Heart left ventricle (tissue), 16 donors: ENCODE data around the gene GRAMD1B. TPM values are rescaled to one million over a fixed set of nuclear protein-coding genes. Genes with fewer than 3 reads are reported as not detected.

Experiments
- ATAC-seq, 4 donors: fragments of 200-7000 bp; cut with Tn5 transposase; one replicate each; pipeline ENCODE4 v1.9.1; 2020 to 2022; ENCODE audit warnings: moderate library complexity in 4 of 4, mild to moderate bottlenecking in 3 of 4, moderate number of reproducible peaks in 1 of 4
- DNase-seq, 5 donors: peaks; one replicate each; pipeline ENCODE4 v3.0.0-alpha.2; 2020
- H3K27ac ChIP-seq, 12 donors: fragments of 200-600 bp; sonication (generic) in 4 of 12; one replicate each; pipeline versions ENCODE4 v1.5.0 to v1.8.0; 2016 to 2022; ENCODE audit warnings: mild to moderate bottlenecking in 2 of 12
- H3K27me3 ChIP-seq, 9 donors: fragments of 200-600 bp; sonication (generic) in 2 of 9; one replicate each; pipeline versions ENCODE4 v1.5.1 to v1.8.0; 2016 to 2022; ENCODE audit warnings: mild to moderate bottlenecking in 3 of 9
- H3K36me3 ChIP-seq, 9 donors: fragments of 200-600 bp; sonication (generic) in 2 of 9; one replicate each; pipeline versions ENCODE4 v1.5.0 to v1.8.0; 2018 to 2022; ENCODE audit warnings: mild to moderate bottlenecking in 2 of 9
- H3K4me1 ChIP-seq, 12 donors: fragments of 200-600 bp; sonication (generic) in 4 of 12; one replicate each; pipeline versions ENCODE4 v1.5.0 to v1.8.0; 2016 to 2022; ENCODE audit warnings: mild to moderate bottlenecking in 3 of 12
- H3K4me3 ChIP-seq, 12 donors: fragments of 200-600 bp; sonication (generic) in 4 of 12; one replicate each; pipeline versions ENCODE4 v1.5.0 to v1.8.0; 2017 to 2022; ENCODE audit warnings: mild to moderate bottlenecking in 9 of 12, moderate library complexity in 4 of 12
- H3K9me3 ChIP-seq, 12 donors: fragments of 200-600 bp; sonication (generic) in 4 of 12; one replicate each; pipeline versions ENCODE4 v1.5.0 to v1.8.0; 2016 to 2022; ENCODE audit warnings: mild to moderate bottlenecking in 1 of 12
- POLR2A ChIP-seq, 2 donors: fragments of 450-650 bp; IDR thresholded peaks; one replicate each; pipeline ENCODE4 v1.6.1; 2017; ENCODE audit warnings: antibody characterized with exemption in 2 of 2, mild to moderate bottlenecking in 2 of 2, moderate library complexity in 2 of 2
- WGBS, 4 donors: extraction: QIAGEN DNeasy Blood & Tissue Kit in 2 of 4; methylation state at CpG; one replicate each; pipeline versions ENCODE4 v1.1.5 to v1.1.7; 2013 to 2018; 5-methylcytosine and 5-hydroxymethylcytosine counted together
- intact Hi-C, 10 donors: fragments of 100-400 bp; cut with DNase I; formaldehyde crosslinking; loops; one replicate each; pipeline versions ENCODE4 v1.11.1 to v1.14.2; 2022
- polyA plus RNA-seq, 2 donors: library from polyadenylated mRNA; stranded (reverse); fragments of 200-250 nt; gene quantifications; one replicate each; pipeline ENCODE4 v1.2.3, GENCODE V29; 2013
- total RNA-seq, 9 donors: library from RNA; depleted of rRNA in 2 of 9; stranded (reverse); fragments of >200 nt in 2 of 9; fragmentation: NEBNext Ultra II Directional in 3 of 9; extraction: Animal tissue kit (Norgen Biotek cat#: 25700) in 3 of 9; gene quantifications; one replicate each; pipeline versions ENCODE4 v1.1.0 to v1.2.4, GENCODE V29; 2016 to 2023
- TF ChIP-seq, protein P1 (sequence below), 12 donors: fragments of 200-600 bp; sonication (generic) in 4 of 12; IDR thresholded peaks; one replicate each; pipeline versions ENCODE4 v1.5.0 to v1.8.0; 2018 to 2022; ENCODE audit warnings: antibody characterized with exemption in 12 of 12, mild to moderate bottlenecking in 5 of 12
- donor health status: ischemic (EF 13 %, LVEDD 7.1; RV severe dilation, severe dysfunction).
- donor health status: healthy with polysubstance abuse.
- donor health status: DM: no; HTN: yes; CAD: no.
- donor health status: DM: no; HTN: no; CAD: no.
- donor health status: ischemic (EF 25% LVEDD 6.9; RV normal size, moderate dysfunction).
- donor health status: ischemic (EF 25% LVEDD 5.7; RV mildly dilated, moderate dysfunction).
- donor health status: healthy.
- donor health status: DM: yes; HTN: yes; CAD: no.
- donor health status: ischemic (EF 35%, LVEDD 5.7; RV mildly dilated, moderate dysfunction).
- donor health status: nonischemic (EF 11% LVEDD 7.7; RV severe dilation, severe dysfunction).
- donor health status: DM: yes; HTN: yes; CAD: no.
- donor health status: PGD.
- donor health status: ischemic (EF 29% LVEDD 5.4; RV normal size, mild dysfunction).
- donor health status: nonischemic (EF 23%, LVEDD 6.1; RV moderate dilation, normal function).

GRAMD1B gene
- total and polyA plus RNA-seq, 11 donors, result 8.6 to 42.5 (median 23.0) TPM

DNA sequence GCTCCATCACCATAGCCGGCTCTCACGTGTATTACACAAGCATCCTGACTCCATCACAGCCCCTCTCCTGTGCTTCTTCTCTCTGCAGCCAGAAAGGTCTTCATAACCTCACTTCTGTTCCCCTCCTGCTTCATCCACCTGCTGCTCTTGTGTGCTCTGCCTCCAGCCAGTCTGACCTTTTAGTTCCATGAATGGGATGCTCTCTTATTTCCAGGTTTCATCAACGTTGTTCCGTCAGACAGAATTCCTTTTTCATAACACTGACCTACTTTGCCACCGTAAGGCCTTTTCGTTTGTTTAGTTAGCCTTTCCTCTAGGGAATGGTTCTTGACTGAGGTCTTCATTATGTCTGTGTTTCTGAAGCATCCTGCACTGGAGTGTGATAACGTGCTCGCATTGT, 18.8 kb downstream of the GRAMD1B start:
- Histone ChIP-seq H3K36me3 (no peaks in the 10 kb centered on the region), H3K27ac (no peak overlapping the region), H3K27me3 (no peaks in the 10 kb centered on the region), H3K4me1 (peaks cover 0 to 36% (median 18%) of the 10 kb centered on the region in 12 donors), H3K4me3 (no peak overlapping the region), H3K9me3 (no peaks in the 10 kb centered on the region)
- DNase-seq (no peak), ATAC-seq (no peak)
- no peak for TF ChIP-seq POLR2A (IDR thresholded peaks at IDR 0.05)
- TF ChIP-seq, protein P1, sequence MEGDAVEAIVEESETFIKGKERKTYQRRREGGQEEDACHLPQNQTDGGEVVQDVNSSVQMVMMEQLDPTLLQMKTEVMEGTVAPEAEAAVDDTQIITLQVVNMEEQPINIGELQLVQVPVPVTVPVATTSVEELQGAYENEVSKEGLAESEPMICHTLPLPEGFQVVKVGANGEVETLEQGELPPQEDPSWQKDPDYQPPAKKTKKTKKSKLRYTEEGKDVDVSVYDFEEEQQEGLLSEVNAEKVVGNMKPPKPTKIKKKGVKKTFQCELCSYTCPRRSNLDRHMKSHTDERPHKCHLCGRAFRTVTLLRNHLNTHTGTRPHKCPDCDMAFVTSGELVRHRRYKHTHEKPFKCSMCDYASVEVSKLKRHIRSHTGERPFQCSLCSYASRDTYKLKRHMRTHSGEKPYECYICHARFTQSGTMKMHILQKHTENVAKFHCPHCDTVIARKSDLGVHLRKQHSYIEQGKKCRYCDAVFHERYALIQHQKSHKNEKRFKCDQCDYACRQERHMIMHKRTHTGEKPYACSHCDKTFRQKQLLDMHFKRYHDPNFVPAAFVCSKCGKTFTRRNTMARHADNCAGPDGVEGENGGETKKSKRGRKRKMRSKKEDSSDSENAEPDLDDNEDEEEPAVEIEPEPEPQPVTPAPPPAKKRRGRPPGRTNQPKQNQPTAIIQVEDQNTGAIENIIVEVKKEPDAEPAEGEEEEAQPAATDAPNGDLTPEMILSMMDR (IDR thresholded peaks at IDR 0.05), result no peak
- 67 to 76% (median 71%) methylated on average over 8 of the region's 8 CpGs for WGBS, 4 donors
- intact Hi-C loops, result no loop called here

GRCh38 chr11:123449436-123449835, 19.4 kb downstream of the GRAMD1B start:
- no peak for DNase-seq
- intact Hi-C loops, result no loop called here
- Histone ChIP-seq H3K4me3 (no peak overlapping the region), H3K36me3 (no peaks in the 10 kb centered on the region), H3K9me3 (no peaks in the 10 kb centered on the region), H3K27me3 (no peaks in the 10 kb centered on the region), H3K27ac (peak overlapping the region in 1 of 12 donors; percentile 33), H3K4me1 (peaks cover 0 to 42% (median 22%) of the 10 kb centered on the region in 12 donors)
- no peak for ATAC-seq
- no peak for TF ChIP-seq POLR2A (IDR thresholded peaks at IDR 0.05)
- TF ChIP-seq, protein P1 (IDR thresholded peaks at IDR 0.05), result no peak

DNA sequence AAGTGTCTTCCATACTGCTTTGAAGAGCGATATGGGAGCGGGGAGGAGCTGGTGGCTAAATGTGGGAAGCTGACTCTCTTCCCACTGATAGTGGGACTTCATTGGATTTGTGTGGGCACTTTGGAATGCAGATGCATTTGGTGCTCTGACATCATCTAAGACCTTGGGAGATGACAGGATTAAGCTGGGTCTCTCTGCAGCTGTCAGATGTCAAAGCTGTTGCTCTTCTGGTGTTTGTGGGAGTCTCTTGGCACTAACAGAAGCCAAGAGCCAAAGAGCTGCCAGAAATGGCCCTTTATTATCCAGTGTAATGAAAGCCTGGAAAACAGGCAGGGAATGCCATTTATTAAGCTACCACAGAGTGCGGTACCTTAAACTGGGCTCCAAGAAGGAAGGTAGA, 20.6 kb downstream of the GRAMD1B start:
- DNase-seq (peak in 2 of 5 donors; percentile 23 to 34), ATAC-seq (peak; percentile 39 to 77 (median 74))
- WGBS, 4 donors, result 45 to 56% (median 48%) methylated on average over 3 of the region's 3 CpGs
- H3K9me3 ChIP-seq, result no peaks in the 10 kb centered on the region
- H3K27me3 ChIP-seq, result no peaks in the 10 kb centered on the region
- H3K27ac ChIP-seq, result peak overlapping the region in 9 of 12 donors; percentile 23 to 78 (median 66)
- TF ChIP-seq POLR2A (IDR thresholded peaks at IDR 0.05), result no peak
- TF ChIP-seq, protein P1 (IDR thresholded peaks at IDR 0.05), result no peak
- H3K36me3 ChIP-seq, result no peaks in the 10 kb centered on the region
- H3K4me1 ChIP-seq, result peaks cover 0 to 52% (median 23%) of the 10 kb centered on the region in 12 donors
- no peak overlapping the region for H3K4me3 ChIP-seq
- intact Hi-C loops, result no loop called here

- H3K27me3 ChIP-seq, result no peaks in the 10 kb centered on the region
- 44 to 56% (median 51%) methylated on average over 5 of the region's 5 CpGs for WGBS, 4 donors
- peaks cover 0 to 59% (median 23%) of the 10 kb centered on the region in 12 donors for H3K4me1 ChIP-seq
- no peak overlapping the region for H3K4me3 ChIP-seq
- no peak for DNase-seq
- no peaks in the 10 kb centered on the region for H3K9me3 ChIP-seq
- peak overlapping the region in 9 of 12 donors; percentile 23 to 78 (median 66) for H3K27ac ChIP-seq
- intact Hi-C loops, result no loop called here
- peak; percentile 45 to 73 (median 53) for ATAC-seq
- no peaks in the 10 kb centered on the region for H3K36me3 ChIP-seq
- no peak for TF ChIP-seq POLR2A (IDR thresholded peaks at IDR 0.05)
- TF ChIP-seq, protein P1 (IDR thresholded peaks at IDR 0.05), result no peak
Observed at GRCh38 chr11:123451183-123451781, 21.2 kb downstream of the GRAMD1B start.
